HepG2 (cell line): ENCODE measurements around the gene CBFA2T2. TPM values are rescaled to one million over a fixed set of nuclear protein-coding genes. Genes with fewer than 3 reads are reported as not detected.

Source experiments
- ATAC-seq: fragments of 200-7000 bp; cut with Tn5 transposase; 3 replicates; pipeline ENCODE4 v1.9.1; 2020; ENCODE audit warnings: mild to moderate bottlenecking, moderate library complexity
- BruUV-seq: library from RNA; stranded (reverse); fragments of 400-500 nt; replicated peaks from 2 replicates; lab custom pipeline; 2021; lab: Mats Ljungman, UMichigan
- CTCF ChIA-PET: fragments of 300-600 bp; formaldehyde crosslinking; extraction: SDS; loops from one replicate; lab custom pipeline; 2021; ENCODE audit warnings: low total read pairs, inconsistent platforms, low intra/inter-chr PET ratio; lab: Yijun Ruan, JAX
- POLR2A ChIA-PET: fragments of 350-600 bp; sonication (Branson Sonifier 250); formaldehyde crosslinking; loops from one replicate; lab custom pipeline; 2020; ENCODE audit warnings: antibody characterized with exemption, inconsistent platforms; lab: Yijun Ruan, JAX
- DNase-seq: peaks from one replicate; pipeline ENCODE4 v3.0.0-alpha.2; 2015; ENCODE audit warnings: low spot score
- FAIRE-seq: peaks from 3 replicates; lab custom pipeline; 2011; peaks lifted over from hg19 to GRCh38; lab: Jason Lieb, UNC
- H2AFZ ChIP-seq: one replicate; pipeline ENCODE4 v1.6.1; 2011; ENCODE audit warnings: low read length, inconsistent platforms
- H3K27ac ChIP-seq: fragments of 300-600 bp; 3 replicates; pipeline ENCODE4 v1.8.0; 2011; ENCODE audit warnings: mixed run types, mild to moderate bottlenecking, mixed read lengths, low read length, inconsistent platforms; ENCODE audit not compliant: insufficient read depth; ENCODE audit errors: extremely low read length
- H3K27me3 ChIP-seq, 2 experiments: fragments of 200-600 bp in 1 of 2; 2 replicates in 1 of 2; 3 replicates in 1 of 2; pipeline versions ENCODE4 v1.6.0 to v1.8.0; 2011; ENCODE audit warnings: low read length in 2 of 2, mild to moderate bottlenecking in 2 of 2, moderate library complexity in 2 of 2, inconsistent platforms in 1 of 2; ENCODE audit not compliant: insufficient read depth in 2 of 2, control insufficient read depth in 1 of 2
- H3K36me3 ChIP-seq, 2 experiments: fragments of 200-600 bp in 1 of 2; replicated peaks in 1 of 2; 2 replicates in 1 of 2; 3 replicates in 1 of 2; pipeline versions ENCODE4 v1.5.1 to v1.8.0; 2011; ENCODE audit warnings: low read length in 2 of 2, inconsistent platforms in 1 of 2; ENCODE audit not compliant: insufficient read depth in 2 of 2, control insufficient read depth in 1 of 2
- H3K4me1 ChIP-seq: 2 replicates; pipeline ENCODE4 v1.5.1; 2012; ENCODE audit warnings: low read length, inconsistent platforms; ENCODE audit not compliant: insufficient read depth
- H3K4me2 ChIP-seq: 2 replicates; pipeline ENCODE4 v1.6.0; 2011; ENCODE audit warnings: low read depth, low read length, inconsistent platforms
- H3K4me3 ChIP-seq, 3 experiments: fragments of 200-600 bp in 1 of 3; sonication (generic), shearing (Covaris generic) in 1 of 3; replicated peaks in 1 of 3; 2 replicates each; pipeline ENCODE4 v1.5.1; 2011 to 2016; ENCODE audit warnings: low read length in 3 of 3, inconsistent platforms in 2 of 3, low read depth in 2 of 3, mild to moderate bottlenecking in 2 of 3, control low read depth in 1 of 3, mixed read lengths in 1 of 3; ENCODE audit not compliant: insufficient read depth in 1 of 3
- H3K79me2 ChIP-seq: one replicate; pipeline ENCODE4 v1.6.1; 2011; ENCODE audit warnings: low read length, inconsistent platforms; ENCODE audit not compliant: insufficient read depth
- H3K9ac ChIP-seq: 2 replicates; pipeline ENCODE4 v1.6.0; 2011; ENCODE audit warnings: mild to moderate bottlenecking, low read depth, low read length, inconsistent platforms; ENCODE audit not compliant: insufficient read depth
- H3K9me3 ChIP-seq: 2 replicates; pipeline ENCODE4 v1.5.1; 2012; ENCODE audit warnings: mild to moderate bottlenecking, low read length
- H4K20me1 ChIP-seq: 2 replicates; pipeline ENCODE4 v1.6.0; 2011; ENCODE audit warnings: inconsistent platforms, mild to moderate bottlenecking, low read length, moderate library complexity; ENCODE audit not compliant: insufficient read depth
- AKAP8 ChIP-seq: sonication (generic); formaldehyde crosslinking; IDR thresholded peaks from 2 replicates; pipeline ENCODE4 v1.5.1; 2020; ENCODE audit warnings: mild to moderate bottlenecking, missing genetic modification reagents
- ARHGAP35 ChIP-seq: sonication (generic); formaldehyde crosslinking; IDR thresholded peaks from 2 replicates; pipeline ENCODE4 v1.9.0; 2022; ENCODE audit warnings: mild to moderate bottlenecking, inconsistent platforms, moderate library complexity, missing genetic modification reagents, borderline replicate concordance
- HNRNPLL ChIP-seq: fragments of 200-400 bp; formaldehyde crosslinking; IDR thresholded peaks from 2 replicates; pipeline ENCODE4 v1.6.1; 2017; ENCODE audit warnings: mild to moderate bottlenecking, low read depth, low read length; ENCODE audit not compliant: poor library complexity, severe bottlenecking
- MAFF ChIP-seq: IDR thresholded peaks from 2 replicates; pipeline ENCODE4 v1.6.1; 2011; ENCODE audit warnings: low read depth, low read length, improper control_type of control experiment
- MAFK ChIP-seq, 2 experiments: IDR thresholded peaks in 1 of 2; conservative IDR thresholded peaks in 1 of 2; 2 replicates each; pipeline ENCODE4 v1.6.1; 2011; ENCODE audit warnings: improper control_type of control experiment in 2 of 2, low read length in 2 of 2
- WGBS: methylation state at CpG from one replicate; pipeline ENCODE4 v1.1.6; 2017; ENCODE audit warnings: low lambda C conversion rate; 5-methylcytosine and 5-hydroxymethylcytosine counted together
- in situ Hi-C: cut with HindIII; loops from 2 replicates; pipeline ENCODE4 v1.10.0; 2017; ENCODE audit warnings: low pct_unique_long_range_greater_than_20kb; ENCODE audit not compliant: extremely low pct_ligation_motif_present
- intact Hi-C: fragments of 100-400 bp; cut with micrococcal nuclease; formaldehyde crosslinking; loops from one replicate; pipeline ENCODE4 v1.10.0; 2022; ENCODE audit not compliant: unreplicated experiment
- polyA plus RNA-seq, 8 experiments: library from polyadenylated mRNA; depleted of rRNA in 3 of 8; stranded (reverse) in 7 of 8; unstranded in 1 of 8; fragments of >200 nt; fragmentation: Illumina TruSeq in 4 of 8; extraction: Trizol in 4 of 8; gene quantifications; 2 replicates each; pipeline versions ENCODE4 v1.2.1 to v1.2.3, GENCODE V29; 2011 to 2016; ENCODE audit warnings: low read depth in 4 of 8, missing spikeins in 1 of 8, mixed read lengths in 1 of 8; ENCODE audit not compliant: insufficient read depth in 1 of 8
- total RNA-seq, 5 experiments: library from RNA; depleted of rRNA; stranded (reverse); fragments of >200 nt; fragmentation: Illumina TruSeq; extraction: Trizol; gene quantifications; 2 replicates each; pipeline ENCODE4 v1.2.3, GENCODE V29; 2016; ENCODE audit warnings: low read depth in 1 of 5
- TF ChIP-seq, protein P1 (sequence below), 2 experiments: sonication (generic) in 1 of 2; formaldehyde crosslinking in 1 of 2; IDR thresholded peaks; 2 replicates each; pipeline versions ENCODE4 v1.4.0 to v1.6.1; 2018 to 2020; ENCODE audit warnings: missing genetic modification reagents in 2 of 2, borderline replicate concordance in 1 of 2, low read depth in 1 of 2, mild to moderate bottlenecking in 1 of 2, missing biosample characterization in 1 of 2

Gene CBFA2T2
- total and polyA plus RNA-seq, 2 of the 13 experiments (the other 11 are each of a cell fraction or from before 2014, with no cell fraction given) = 6.3 to 21.2 TPM

- in situ Hi-C loops = no loop called here
- Histone ChIP-seq H3K4me2 (no peak overlapping the region), H3K9ac (no peak overlapping the region), H3K4me3 (no peak overlapping the region), H3K4me1 (peaks cover 3% of the 10 kb centered on the region; the same call in 1 of the 2 replicates), H3K36me3 (peaks cover 28 to 76% of the 10 kb centered on the region in 2 experiments), H3K27me3 (no peaks in the 10 kb centered on the region), H3K79me2 (no peaks in the 10 kb centered on the region), H4K20me1 (no peaks in the 10 kb centered on the region), H3K27ac (no peak overlapping the region), H3K9me3 (no peaks in the 10 kb centered on the region), H2AFZ (no peak overlapping the region)
- POLR2A ChIA-PET = no interaction called here
- ATAC-seq = no peak
- CTCF ChIA-PET = no interaction called here
- no TSS peak for BruUV-seq
- DNase-seq = no peak
- no peak for FAIRE-seq
- intact Hi-C loops = no loop called here
- 96% methylated on average over 4 of the region's 4 CpGs for WGBS
- TF ChIP-seq MAFF (0 out of 2 replicates have a peak, but pooled peaks have one; percentile 16), ARHGAP35 (CRISPR knock-in tag) (no peak), MAFK (conservative IDR thresholded peaks at IDR 0.05 in 1 of 2, IDR thresholded peaks at IDR 0.05 in 1 of 2; ENCODE audit: low read length in 2 of 2) (peak in 1 of 2 experiments; percentile 51; a peak in 2 of 4 replicates)
Measured at GRCh38 chr20:33612001-33612400, 122.1 kb downstream of the CBFA2T2 start.

- H4K20me1 ChIP-seq = no peaks in the 10 kb centered on the region
- no peak for TF ChIP-seq AKAP8
- TF ChIP-seq, protein P1, sequence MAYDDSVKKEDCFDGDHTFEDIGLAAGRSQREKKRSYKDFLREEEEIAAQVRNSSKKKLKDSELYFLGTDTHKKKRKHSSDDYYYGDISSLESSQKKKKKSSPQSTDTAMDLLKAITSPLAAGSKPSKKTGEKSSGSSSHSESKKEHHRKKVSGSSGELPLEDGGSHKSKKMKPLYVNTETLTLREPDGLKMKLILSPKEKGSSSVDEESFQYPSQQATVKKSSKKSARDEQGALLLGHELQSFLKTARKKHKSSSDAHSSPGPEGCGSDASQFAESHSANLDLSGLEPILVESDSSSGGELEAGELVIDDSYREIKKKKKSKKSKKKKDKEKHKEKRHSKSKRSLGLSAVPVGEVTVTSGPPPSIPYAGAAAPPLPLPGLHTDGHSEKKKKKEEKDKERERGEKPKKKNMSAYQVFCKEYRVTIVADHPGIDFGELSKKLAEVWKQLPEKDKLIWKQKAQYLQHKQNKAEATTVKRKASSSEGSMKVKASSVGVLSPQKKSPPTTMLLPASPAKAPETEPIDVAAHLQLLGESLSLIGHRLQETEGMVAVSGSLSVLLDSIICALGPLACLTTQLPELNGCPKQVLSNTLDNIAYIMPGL (CRISPR knock-in tag; IDR thresholded peaks at IDR 0.05; ENCODE audit: borderline replicate concordance in 1 of 2, low read depth in 1 of 2) = no peak
- no peak for TF ChIP-seq HNRNPLL
- no TSS peak for BruUV-seq
- WGBS = 97% methylated on average over 4 of the region's 4 CpGs
- no peaks in the 10 kb centered on the region for H3K27me3 ChIP-seq
- in situ Hi-C loops = no loop called here
- ATAC-seq (no peak), DNase-seq (no peak), FAIRE-seq (no peak)
- intact Hi-C loops = no loop called here
- H3K4me3 ChIP-seq = no peak overlapping the region
- peaks cover 3% of the 10 kb centered on the region; the same call in 1 of the 2 replicates for H3K4me1 ChIP-seq
- ChIA-PET CTCF (no interaction called here), POLR2A (no interaction called here)
- H3K4me2 ChIP-seq = no peak overlapping the region
- H2AFZ ChIP-seq = no peak overlapping the region
- H3K79me2 ChIP-seq = no peaks in the 10 kb centered on the region
- no peaks in the 10 kb centered on the region for H3K9me3 ChIP-seq
- H3K9ac ChIP-seq = no peak overlapping the region
- peaks cover 24 to 57% of the 10 kb centered on the region in 2 experiments for H3K36me3 ChIP-seq
- H3K27ac ChIP-seq = no peak overlapping the region
Measured at GRCh38 chr20:33621717-33622400, 132.0 kb downstream of the CBFA2T2 start.
